ENCODE data around the gene AFTPH. TPM values are rescaled to one million over a fixed set of nuclear protein-coding genes. Genes with fewer than 3 reads are reported as not detected.

Gene AFTPH
- total RNA-seq, 2 experiments from 2014 or later = 24.2 to 24.3 TPM

GRCh38 chr2:64630752-64631151, 106.6 kb downstream of the AFTPH start:
- Histone ChIP-seq H3K4me3 (ENCODE audit: low read length) (no peak overlapping the region), H3K9me3 (ENCODE audit: control insufficient read depth in 1 of 2, insufficient read depth in 1 of 2, low read length in 2 of 2) (no peaks in the 10 kb centered on the region), H3K4me1 (ENCODE audit: insufficient read depth, low read length) (no peaks in the 10 kb centered on the region), H3K36me3 (ENCODE audit: insufficient read depth, low read length) (peaks cover 32% of the 10 kb centered on the region), H3K27me3 (ENCODE audit: control insufficient read depth in 1 of 2, insufficient read depth in 2 of 2, low read length in 2 of 2) (no peaks in the 10 kb centered on the region), H3K27ac (ENCODE audit: low read depth in 1 of 2, low read length in 2 of 2) (no peak overlapping the region)
- Mint-ChIP-seq H3K9me3 (no peaks in the 10 kb centered on the region), H3K4me1 (ENCODE audit: low read depth) (peaks cover 8% of the 10 kb centered on the region), H3K27ac (peak overlapping the region; percentile 48), H3K27me3 (no peaks in the 10 kb centered on the region), H3K4me3 (no peak overlapping the region), H3K36me3 (ENCODE audit: low read depth) (peaks cover 46% of the 10 kb centered on the region)
- DNase-seq (no peak), ATAC-seq (ENCODE audit: poor library complexity) (no peak)
- intact Hi-C loops (cut with DNase I, micrococcal nuclease) = no loop called here
- TF ChIP-seq CTCF (IDR thresholded peaks at IDR 0.05) = no peak
- CTCF ChIA-PET = no interaction called here
- POLR2A ChIA-PET = no interaction called here

- no peak for ATAC-seq (ENCODE audit: poor library complexity)
- Mint-ChIP-seq H3K4me1 (ENCODE audit: low read depth) (peaks cover 17% of the 10 kb centered on the region), H3K27me3 (no peaks in the 10 kb centered on the region), H3K4me3 (no peak overlapping the region), H3K36me3 (ENCODE audit: low read depth) (peaks cover 56% of the 10 kb centered on the region), H3K27ac (no peak overlapping the region), H3K9me3 (no peaks in the 10 kb centered on the region)
- H3K9me3 ChIP-seq (ENCODE audit: control insufficient read depth in 1 of 2, insufficient read depth in 1 of 2, low read length in 2 of 2) = no peaks in the 10 kb centered on the region
- ChIA-PET POLR2A (no interaction called here), CTCF (no interaction called here)
- DNase-seq = no peak
- no peak overlapping the region for H3K27ac ChIP-seq (ENCODE audit: low read depth in 1 of 2, low read length in 2 of 2)
- no peaks in the 10 kb centered on the region for H3K27me3 ChIP-seq (ENCODE audit: control insufficient read depth in 1 of 2, insufficient read depth in 2 of 2, low read length in 2 of 2)
- peaks cover 8% of the 10 kb centered on the region for H3K4me1 ChIP-seq (ENCODE audit: insufficient read depth, low read length)
- intact Hi-C loops (cut with DNase I, micrococcal nuclease) = no loop called here
- TF ChIP-seq CTCF (IDR thresholded peaks at IDR 0.05) = no peak
- H3K36me3 ChIP-seq (ENCODE audit: insufficient read depth, low read length) = peaks cover 42% of the 10 kb centered on the region
- no peak overlapping the region for H3K4me3 ChIP-seq (ENCODE audit: low read length)
Observed at GRCh38 chr2:64631771-64632170, 107.6 kb downstream of the AFTPH start.

- ATAC-seq (ENCODE audit: poor library complexity) (no peak), DNase-seq (no peak)
- Mint-ChIP-seq H3K4me1 (ENCODE audit: low read depth) (peaks cover 31% of the 10 kb centered on the region), H3K9me3 (no peaks in the 10 kb centered on the region), H3K36me3 (ENCODE audit: low read depth) (peaks cover 62% of the 10 kb centered on the region), H3K27ac (no peak overlapping the region), H3K4me3 (no peak overlapping the region), H3K27me3 (no peaks in the 10 kb centered on the region)
- no peak overlapping the region for H3K27ac ChIP-seq (ENCODE audit: low read depth in 1 of 2, low read length in 2 of 2)
- no peak for TF ChIP-seq CTCF (IDR thresholded peaks at IDR 0.05)
- intact Hi-C loops (cut with DNase I, micrococcal nuclease) = no loop called here
- H3K4me1 ChIP-seq (ENCODE audit: insufficient read depth, low read length) = peaks cover 21% of the 10 kb centered on the region
- CTCF ChIA-PET = no interaction called here
- no peaks in the 10 kb centered on the region for H3K27me3 ChIP-seq (ENCODE audit: control insufficient read depth in 1 of 2, insufficient read depth in 2 of 2, low read length in 2 of 2)
- no peaks in the 10 kb centered on the region for H3K9me3 ChIP-seq (ENCODE audit: control insufficient read depth in 1 of 2, insufficient read depth in 1 of 2, low read length in 2 of 2)
- POLR2A ChIA-PET = no interaction called here
- H3K4me3 ChIP-seq (ENCODE audit: low read length) = no peak overlapping the region
- peaks cover 43% of the 10 kb centered on the region for H3K36me3 ChIP-seq (ENCODE audit: insufficient read depth, low read length)
Observed at GRCh38 chr2:64632835-64633819, 109.0 kb downstream of the AFTPH start.
